Peyer's patch (tissue), 4 donors: ENCODE measurements around the gene DYNLL1.

Experiments
- CTCF ChIP-seq, 6 experiments: fragments of 450-650 bp in 4 of 6; fragments of 200-600 bp in 2 of 6; sonication (generic) in 1 of 6; IDR thresholded peaks; one replicate each; pipeline ENCODE4 v1.5.1; 2017 to 2019; ENCODE audit warnings: antibody characterized with exemption in 6 of 6, mild to moderate bottlenecking in 3 of 6, moderate library complexity in 1 of 6
- POLR2A ChIP-seq, 2 donors: fragments of 450-650 bp; IDR thresholded peaks; one replicate each; pipeline ENCODE4 v1.5.1; 2017; ENCODE audit warnings: antibody characterized with exemption in 2 of 2, mild to moderate bottlenecking in 2 of 2, moderate library complexity in 2 of 2

GRCh38 chr12:120480211-120480610 is 15.7 kb upstream of the DYNLL1 start:
- no peak for TF ChIP-seq CTCF (IDR thresholded peaks at IDR 0.05)
- TF ChIP-seq POLR2A (IDR thresholded peaks at IDR 0.05): no peak
